ACHN (cell line): ENCODE measurements around the gene MOG.
"Not testable (repeated sequence)": the region's sequence is repeated elsewhere in the genome, so short reads cannot be mapped to it uniquely, and the experiment has no call there.

ENCODE experiments used
- DNase-seq: peaks from one replicate; pipeline ENCODE4 v3.0.0-alpha.2; 2015
- in situ Hi-C: cut with HindIII; loops from 2 replicates; pipeline ENCODE4 v1.10.0; 2017; ENCODE audit warnings: low sequenced_read_pairs, low pct_ligation_motif_present, low pct_unique_long_range_greater_than_20kb

MOG gene

GRCh38 chr6:29667158-29667557 lies 10.3 kb downstream of the MOG start:
- in situ Hi-C loops = no loop called here
- no peak for DNase-seq

DNA sequence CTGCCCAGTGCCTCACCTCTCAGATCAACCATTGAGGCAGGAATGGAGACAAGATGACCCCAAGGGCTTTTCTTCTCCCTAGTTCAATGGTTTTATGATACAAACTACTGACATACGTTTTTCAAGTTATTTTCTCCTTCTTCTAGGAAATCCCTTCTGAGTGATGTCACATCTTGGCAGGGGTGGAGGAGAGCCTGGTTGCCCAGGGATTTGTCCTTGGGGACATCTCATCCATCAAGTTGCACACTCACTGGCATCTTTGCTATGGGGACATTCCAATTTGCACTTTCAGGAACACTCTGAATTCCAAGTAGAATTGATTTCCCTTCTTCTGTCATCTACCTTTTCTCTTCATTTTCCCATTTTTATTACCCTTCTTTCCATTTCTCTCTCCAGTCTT lies 14.1 kb downstream of the MOG start:
- in situ Hi-C loops = no loop called here
- no peak for DNase-seq

- DNase-seq, in situ Hi-C loops: not testable (repeated sequence)
Observed at GRCh38 chr6:29672116-29672515, 15.2 kb downstream of the MOG start.

GRCh38 chr6:29673161-29673560 lies 16.3 kb downstream of the MOG start:
- DNase-seq = no peak
- in situ Hi-C loops = no loop called here

DNA sequence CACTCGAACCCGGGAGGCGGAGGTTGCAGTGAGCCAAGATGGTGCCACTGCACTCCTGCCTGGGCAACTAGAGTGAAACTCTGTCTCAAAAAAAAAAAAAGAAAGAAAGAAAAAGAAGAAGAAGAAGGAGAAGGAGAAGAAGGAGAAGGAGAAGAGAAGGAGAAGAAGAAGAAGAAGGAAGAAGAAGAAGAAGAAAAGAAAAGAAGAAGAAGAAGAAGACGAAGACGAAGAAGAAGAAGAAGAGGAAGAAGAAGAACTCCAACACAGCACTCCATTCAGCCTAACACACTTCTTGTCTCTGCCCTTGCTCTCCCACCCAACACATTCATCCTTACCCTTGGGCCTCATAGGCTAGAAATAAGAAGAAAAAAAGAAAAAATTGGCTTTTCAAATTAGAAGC lies 17.1 kb downstream of the MOG start:
- no peak for DNase-seq
- in situ Hi-C loops = no loop called here

DNA sequence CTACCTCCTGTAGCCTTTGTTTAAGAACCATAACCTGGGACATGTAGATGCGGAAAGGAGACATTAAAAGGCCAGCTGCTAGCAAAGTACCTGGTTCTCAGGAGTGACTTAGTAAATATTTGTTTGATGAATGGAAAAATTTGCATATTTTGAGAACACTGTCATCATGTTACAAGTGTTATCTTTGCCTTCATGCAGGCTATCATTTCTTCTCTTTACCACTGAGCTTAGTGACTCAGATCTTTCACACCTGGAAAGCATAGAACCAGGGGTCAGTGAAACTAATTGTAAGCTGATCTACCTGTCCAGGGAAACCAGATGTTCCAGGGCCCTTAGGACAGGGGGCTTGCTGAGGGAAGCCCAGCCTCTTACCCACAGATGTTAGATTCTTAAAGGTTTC lies 18.7 kb downstream of the MOG start:
- no peak for DNase-seq
- in situ Hi-C loops = no loop called here

DNA sequence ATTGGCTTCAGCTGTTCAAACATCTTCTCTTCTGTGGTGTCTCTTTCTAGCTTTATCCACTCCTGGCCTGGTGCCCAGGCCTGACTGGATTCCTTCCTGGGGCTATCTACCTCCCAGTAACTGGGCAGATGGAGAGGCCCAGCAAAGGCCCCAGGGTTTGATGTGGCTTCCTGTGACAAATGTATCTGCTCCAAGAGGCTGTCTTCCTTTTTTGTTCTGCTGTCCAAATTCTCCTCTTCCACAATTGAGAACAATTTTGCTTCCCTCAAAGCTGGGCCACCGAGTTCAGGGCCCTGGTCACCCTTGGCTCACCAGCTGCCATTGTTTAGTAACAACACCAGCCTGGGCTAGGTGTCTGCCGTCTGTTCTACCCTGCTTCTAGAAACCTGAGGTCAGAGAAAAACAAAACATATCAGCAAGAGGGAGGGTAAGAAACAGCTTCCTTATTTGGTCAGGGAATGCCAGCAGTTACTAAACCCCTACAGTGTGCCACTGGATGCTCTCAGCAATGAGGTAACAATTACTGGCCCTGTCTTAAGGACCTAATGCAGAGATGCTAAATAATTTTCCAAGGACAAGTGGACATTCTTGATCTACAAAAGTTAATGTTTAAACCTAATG lies 20.2 kb downstream of the MOG start:
- no peak for DNase-seq
- in situ Hi-C loops = no loop called here

- in situ Hi-C loops = no loop called here
- DNase-seq = no peak
Observed at GRCh38 chr6:29678114-29678513, 21.2 kb downstream of the MOG start.

GRCh38 chr6:29679962-29680361 lies 23.1 kb downstream of the MOG start:
- in situ Hi-C loops = no loop called here
- DNase-seq = no peak

- no peak for DNase-seq
- in situ Hi-C loops = no loop called here
Observed at GRCh38 chr6:29680416-29680815, 23.5 kb downstream of the MOG start.

DNA sequence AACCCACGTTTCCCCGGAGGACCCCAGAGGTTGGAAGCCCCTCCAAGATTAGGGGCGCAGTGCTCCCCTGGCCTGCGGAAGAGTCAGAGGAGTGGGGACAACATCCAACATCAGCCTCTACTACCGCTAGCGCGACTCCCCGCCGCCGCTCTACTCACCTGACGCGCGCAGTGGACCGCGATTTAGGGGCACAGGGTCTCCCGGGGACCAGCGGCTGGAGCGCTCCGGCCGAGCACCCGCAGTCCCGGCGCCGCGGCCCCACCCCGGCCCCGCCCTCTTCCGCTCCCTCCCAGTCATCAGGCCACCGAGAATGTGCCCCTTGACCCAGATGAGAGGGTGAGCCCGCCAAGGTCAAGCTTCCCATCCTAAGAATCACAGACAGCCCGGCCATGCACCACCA lies 24.0 kb downstream of the MOG start, which contains the start of gene ZFP57:
ZFP57 (minus strand) TSS at position 249 of the 400 bp plus-strand sequence. CDS start 4,149 bp downstream, outside the sequence.
- no peak for DNase-seq

GRCh38 chr6:29681811-29682210 lies 24.9 kb downstream of the MOG start:
- DNase-seq = no peak
- in situ Hi-C loops = no loop called here

More for the DNA sequence above, 24.0 kb downstream of the MOG start, which contains the start of gene ZFP57:
- in situ Hi-C loops = no loop called here

DNA sequence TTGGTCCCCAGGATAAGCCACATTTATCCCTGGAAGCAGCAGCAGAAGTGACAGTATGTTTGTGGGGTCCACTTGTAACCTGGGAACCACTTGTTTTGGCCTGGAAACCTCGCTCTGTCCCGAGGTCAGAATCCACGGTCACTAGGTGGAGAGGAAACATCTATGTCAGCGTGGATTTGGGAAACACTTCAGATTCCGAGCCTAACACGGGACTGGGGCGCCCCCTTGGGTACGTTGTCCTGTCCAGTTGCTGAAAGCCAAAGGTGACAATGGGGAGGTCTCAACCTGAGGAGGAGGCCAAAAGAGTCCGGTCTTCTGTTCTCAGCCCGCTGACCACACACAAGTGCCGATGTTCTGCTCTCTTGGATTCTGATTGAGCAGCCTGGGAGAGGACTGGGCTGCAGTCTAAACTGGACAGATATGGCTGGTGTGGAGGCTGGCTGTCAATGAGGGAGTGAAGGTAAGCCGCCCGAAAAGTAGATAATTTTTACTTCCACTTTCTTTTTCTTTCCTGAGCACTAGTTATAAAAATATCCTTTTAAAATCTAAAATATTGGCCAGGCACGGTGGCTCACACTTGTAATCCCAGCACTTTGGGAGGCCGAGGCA lies 28.9 kb downstream of the MOG start:
- in situ Hi-C loops = no loop called here
- DNase-seq = no peak

GRCh38 chr6:29694637-29695036 lies 37.7 kb downstream of the MOG start:
- in situ Hi-C loops = no loop called here
- no peak for DNase-seq

DNA sequence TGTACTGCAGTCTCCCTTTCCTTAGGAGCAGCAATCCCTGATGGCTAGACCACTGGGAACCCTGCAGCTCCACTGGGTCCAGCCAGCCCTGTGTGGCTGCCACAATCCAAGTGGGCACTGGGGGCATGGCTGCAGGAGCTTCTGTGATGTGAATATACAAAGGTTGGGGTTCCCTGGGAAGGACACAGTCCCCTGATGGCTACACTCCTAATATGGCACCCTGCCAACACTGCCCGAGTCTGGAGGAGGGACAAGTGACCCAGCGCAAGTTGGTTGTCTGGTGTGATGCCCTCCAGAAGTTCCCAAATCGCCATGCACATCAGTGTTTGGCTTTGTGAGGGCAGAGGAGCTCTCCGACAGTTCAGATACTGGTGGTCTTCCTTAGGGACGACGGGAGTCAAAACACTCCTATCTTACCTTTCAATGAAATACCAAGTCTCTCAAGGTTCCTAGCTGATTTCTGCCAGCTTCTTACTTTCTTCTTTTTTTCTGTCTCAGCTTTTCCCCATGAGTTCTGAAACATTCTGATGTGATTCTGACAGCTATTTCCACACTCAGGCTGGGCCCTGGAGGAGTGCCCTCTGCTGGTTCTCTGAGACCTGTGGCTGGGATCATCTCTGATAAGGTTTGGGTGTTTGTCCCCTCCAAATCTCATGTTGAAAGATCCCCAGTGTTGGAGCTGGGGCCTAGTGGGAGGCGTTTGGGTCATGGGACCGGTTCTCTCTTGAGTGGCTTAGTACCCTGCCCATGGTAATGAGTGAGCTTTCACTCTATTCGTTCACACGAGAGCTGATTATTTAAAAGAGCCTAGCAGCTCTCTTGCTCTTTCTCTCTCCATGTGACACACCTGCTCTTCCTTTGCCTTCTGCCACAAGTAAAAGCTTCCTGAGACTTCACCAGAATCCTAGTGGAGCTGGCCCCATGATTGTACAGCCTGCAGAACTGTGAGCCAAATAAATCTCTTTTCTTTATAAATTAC lies 39.5 kb downstream of the MOG start:
- DNase-seq = peak; percentile 24
- in situ Hi-C loops = no loop called here

DNA sequence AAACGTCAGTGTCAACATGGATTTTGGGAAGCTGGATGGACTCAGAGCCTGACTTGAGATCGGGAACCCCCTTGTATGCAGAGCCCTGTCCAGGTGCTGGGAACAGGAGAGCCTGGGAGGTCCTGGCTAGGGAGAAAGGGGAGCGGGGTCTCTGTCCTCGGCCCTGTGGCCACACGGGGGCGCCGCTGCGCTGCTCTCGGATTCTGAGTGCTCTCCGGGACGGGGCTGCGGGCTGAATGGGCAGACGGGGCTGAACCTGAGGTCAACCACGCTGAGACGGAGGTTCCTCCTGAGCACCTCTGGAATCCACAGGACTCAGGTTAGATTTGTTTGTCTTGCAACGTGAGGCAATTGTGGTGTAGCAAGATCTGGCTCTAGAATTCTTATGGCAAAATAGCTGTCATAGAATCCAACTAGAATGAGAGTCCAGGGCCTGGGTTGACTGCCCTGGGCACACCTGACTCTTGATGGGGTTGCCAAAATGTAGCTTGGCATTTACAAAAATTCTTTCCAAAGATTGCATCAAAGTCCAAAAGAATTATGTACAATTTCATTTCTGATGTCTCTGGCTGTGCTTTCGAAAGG lies 45.7 kb downstream of the MOG start:
- in situ Hi-C loops = no loop called here
- peak; percentile 65 for DNase-seq

DNA sequence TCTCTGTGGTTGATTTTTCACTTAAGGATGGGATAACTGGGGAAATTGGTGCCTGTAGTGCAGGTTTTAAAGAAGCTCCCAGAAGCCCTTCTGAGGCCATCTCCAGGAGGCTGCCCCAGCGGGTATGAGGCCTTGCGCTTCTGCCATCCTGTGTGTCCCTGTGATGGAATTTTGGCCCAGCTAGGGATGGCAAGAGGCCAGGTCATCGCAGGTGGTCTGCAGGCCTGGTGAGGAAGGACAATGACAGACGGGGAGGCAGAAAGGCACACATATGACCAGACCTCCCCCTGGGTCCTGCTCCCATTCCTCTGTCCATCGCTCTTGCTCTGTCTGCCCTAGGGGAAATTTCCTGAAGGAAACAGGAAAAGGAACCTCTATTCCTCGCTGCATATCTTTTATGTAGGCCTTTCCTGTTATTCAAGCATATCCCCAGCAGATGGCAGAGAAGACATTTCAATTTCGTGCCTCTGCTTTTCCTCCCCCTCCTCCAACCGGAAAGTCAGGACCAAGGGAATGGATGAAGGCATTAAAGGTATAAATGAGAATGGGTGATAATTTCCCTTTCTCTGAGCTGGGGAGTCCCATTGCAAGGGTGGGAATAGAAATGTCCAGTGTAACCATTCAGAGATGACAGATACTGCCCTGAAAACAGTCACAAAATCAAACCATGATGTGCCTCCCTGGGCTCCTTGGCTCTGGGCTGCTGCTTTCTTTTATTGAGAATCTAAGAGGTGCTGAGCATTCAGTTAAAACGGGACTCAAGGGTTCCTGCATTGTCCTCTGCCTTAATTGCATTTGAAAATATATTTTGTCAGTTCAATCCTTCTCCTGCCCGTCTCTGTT lies 48.7 kb downstream of the MOG start:
- DNase-seq = peak; percentile 55
- in situ Hi-C loops = no loop called here
